PC-9 (cell line): ENCODE measurements around the gene PHF3. TPM values are rescaled to one million over a fixed set of nuclear protein-coding genes. Genes with fewer than 3 reads are reported as not detected.

Source experiments
- BruUV-seq: library from RNA; stranded (reverse); fragments of 400-500 nt; replicated peaks from 2 replicates; lab custom pipeline; 2021; lab: Mats Ljungman, UMichigan
- CTCF ChIA-PET: fragments of 300-600 bp; sonication (Branson Sonifier 250); formaldehyde crosslinking; loops from one replicate; lab custom pipeline; 2022; ENCODE audit warnings: antibody characterized with exemption; lab: Charles Lee
- POLR2A ChIA-PET: fragments of 300-600 bp; sonication (Branson Sonifier 250); formaldehyde crosslinking; loops from one replicate; lab custom pipeline; 2022; ENCODE audit warnings: antibody characterized with exemption; ENCODE audit not compliant: unreplicated experiment; lab: Charles Lee
- DNase-seq, 2 experiments: peaks; one replicate each; pipeline versions ENCODE4 v3.0.0 to v3.0.0-alpha.2; 2015 to 2022; ENCODE audit warnings: mixed read lengths in 1 of 2
- H2AFZ ChIP-seq: fragments of 200-600 bp; sonication (generic); 2 replicates; pipeline ENCODE4 v1.8.1; 2017; ENCODE audit warnings: antibody characterized with exemption
- H3F3A ChIP-seq: fragments of 200-600 bp; sonication (generic); 2 replicates; pipeline ENCODE4 v1.8.1; 2017; ENCODE audit warnings: antibody characterized with exemption, mild to moderate bottlenecking, low read depth; ENCODE audit not compliant: insufficient read depth
- H3K27ac ChIP-seq: fragments of 200-600 bp; sonication (generic); 2 replicates; pipeline ENCODE4 v1.6.1; 2016; ENCODE audit warnings: mixed run types
- H3K27me3 ChIP-seq: fragments of 200-600 bp; sonication (generic); 2 replicates; pipeline ENCODE4 v1.6.1; 2016; ENCODE audit warnings: low read depth, mixed run types; ENCODE audit not compliant: insufficient read depth
- H3K36me3 ChIP-seq: fragments of 200-600 bp; sonication (generic); 2 replicates; pipeline ENCODE4 v1.6.1; 2016; ENCODE audit warnings: low read depth, mixed run types
- H3K4me1 ChIP-seq: fragments of 200-600 bp; sonication (generic); replicated peaks from 2 replicates; pipeline ENCODE4 v1.6.1; 2016; ENCODE audit warnings: mixed run types; ENCODE audit not compliant: insufficient read depth
- H3K4me2 ChIP-seq: fragments of 200-600 bp; sonication (generic); 2 replicates; pipeline ENCODE4 v1.6.1; 2017; ENCODE audit warnings: mixed run types
- H3K4me3 ChIP-seq: fragments of 200-600 bp; sonication (generic); 2 replicates; pipeline ENCODE4 v1.6.1; 2016; ENCODE audit warnings: mixed run types
- H3K79me2 ChIP-seq: fragments of 200-600 bp; sonication (generic); 2 replicates; pipeline ENCODE4 v1.6.1; 2017; ENCODE audit warnings: low read depth, mixed run types
- H3K9me2 ChIP-seq: fragments of 200-600 bp; sonication (generic); 2 replicates; pipeline ENCODE4 v1.8.1; 2017; ENCODE audit warnings: mild to moderate bottlenecking; ENCODE audit not compliant: insufficient read depth
- H3K9me3 ChIP-seq: fragments of 200-600 bp; sonication (generic); 2 replicates; pipeline ENCODE4 v1.8.1; 2016; ENCODE audit warnings: low read depth; ENCODE audit not compliant: insufficient read depth
- H4K20me1 ChIP-seq: fragments of 200-600 bp; sonication (generic); 2 replicates; pipeline ENCODE4 v1.8.1; 2017; ENCODE audit not compliant: insufficient read depth
- CTCF ChIP-seq: fragments of 200-600 bp; sonication (generic); conservative IDR thresholded peaks from 2 replicates; pipeline ENCODE4 v1.6.1; 2017; ENCODE audit warnings: mixed run types, antibody characterized with exemption, mild to moderate bottlenecking, moderate library complexity
- EZH2 ChIP-seq: fragments of 200-600 bp; sonication (generic); IDR thresholded peaks from 2 replicates; pipeline ENCODE4 v1.8.0; 2017; ENCODE audit warnings: antibody characterized with exemption, low read depth
- intact Hi-C: fragments of 100-400 bp; cut with micrococcal nuclease; formaldehyde crosslinking; loops from one replicate; pipeline ENCODE4 v1.10.0; 2022; ENCODE audit not compliant: unreplicated experiment
- total RNA-seq: library from RNA; stranded (reverse); gene quantifications from 2 replicates; pipeline ENCODE4 v1.2.3, GENCODE V29; 2021

PHF3 gene
- total RNA-seq, 1 experiment from 2014 or later = 67.1 TPM

- H3K4me2 ChIP-seq = peak overlapping the region; percentile 84
- no peaks in the 10 kb centered on the region for H3K36me3 ChIP-seq
- CTCF ChIA-PET = interaction anchor here (0.6 to 2.1 kb wide), 8 partner anchors 38 to 246 kb away, joined by 3 to 18 read pairs (median 4); partner anchors contain the start of gene PHF3
- H3K79me2 ChIP-seq = no peaks in the 10 kb centered on the region
- TF ChIP-seq EZH2 (no peak), CTCF (peak; percentile 89)
- no peaks in the 10 kb centered on the region for H4K20me1 ChIP-seq
- BruUV-seq = no TSS peak
- H2AFZ ChIP-seq = peak overlapping the region; percentile 80
- H3K9me3 ChIP-seq = no peaks in the 10 kb centered on the region
- no peaks in the 10 kb centered on the region for H3K27me3 ChIP-seq
- intact Hi-C loops = loop anchor here (1.0 to 5.0 kb wide), 4 partner anchors 38 to 246 kb away; no protein-coding TSS in a partner anchor
- H3K27ac ChIP-seq = no peak overlapping the region
- no peaks in the 10 kb centered on the region for H3F3A ChIP-seq
- DNase-seq = peak; percentile 57 to 66
- POLR2A ChIA-PET = interaction anchor here (0.6 to 0.7 kb wide), 3 partner anchors 10 to 247 kb away, joined by 3 to 4 read pairs (median 3); no protein-coding TSS in a partner anchor
- H3K4me1 ChIP-seq = peaks cover 7% of the 10 kb centered on the region
- peak overlapping the region; percentile 57 for H3K4me3 ChIP-seq
- H3K9me2 ChIP-seq = no peaks in the 10 kb centered on the region
Measured at GRCh38 chr6:63598049-63599036, 37.3 kb upstream of the PHF3 start.

- Histone ChIP-seq H3K36me3 (no peaks in the 10 kb centered on the region), H3K4me2 (peak overlapping the region; percentile 84; the same call in 1 of the 2 replicates), H3K79me2 (no peaks in the 10 kb centered on the region), H3K27me3 (no peaks in the 10 kb centered on the region), H3K9me3 (no peaks in the 10 kb centered on the region), H4K20me1 (no peaks in the 10 kb centered on the region), H3K9me2 (no peaks in the 10 kb centered on the region), H3K4me1 (peaks cover 7% of the 10 kb centered on the region), H3K27ac (no peak overlapping the region), H2AFZ (peak overlapping the region; percentile 80; the same call in 1 of the 2 replicates), H3F3A (no peaks in the 10 kb centered on the region), H3K4me3 (no peak overlapping the region)
- BruUV-seq = no TSS peak
- ChIA-PET POLR2A (no interaction called here), CTCF (interaction anchor here (0.6 to 2.1 kb wide), 6 partner anchors 37 to 247 kb away, joined by 3 to 18 read pairs (median 6); partner anchors contain the start of gene PHF3)
- intact Hi-C loops = loop anchor here (2.0 to 5.0 kb wide), 2 partner anchors 38 to 103 kb away; no protein-coding TSS in a partner anchor
- no peak for TF ChIP-seq EZH2
- no peak for DNase-seq
Measured at GRCh38 chr6:63599243-63599642, 36.4 kb upstream of the PHF3 start.

- DNase-seq = no peak
- H3K79me2 ChIP-seq = no peaks in the 10 kb centered on the region
- no peaks in the 10 kb centered on the region for H3F3A ChIP-seq
- H3K9me2 ChIP-seq = no peaks in the 10 kb centered on the region
- no peak for TF ChIP-seq EZH2
- TF ChIP-seq CTCF = no peak
- no peak overlapping the region for H3K4me3 ChIP-seq
- CTCF ChIA-PET = no interaction called here
- no peak overlapping the region for H2AFZ ChIP-seq
- H3K27ac ChIP-seq = no peak overlapping the region
- no peaks in the 10 kb centered on the region for H3K9me3 ChIP-seq
- no peaks in the 10 kb centered on the region for H4K20me1 ChIP-seq
- POLR2A ChIA-PET = no interaction called here
- BruUV-seq = no TSS peak
- peaks cover 7% of the 10 kb centered on the region for H3K4me1 ChIP-seq
- intact Hi-C loops = no loop called here
- H3K36me3 ChIP-seq = no peaks in the 10 kb centered on the region
- no peak overlapping the region for H3K4me2 ChIP-seq
- no peaks in the 10 kb centered on the region for H3K27me3 ChIP-seq
Measured at GRCh38 chr6:63600136-63600535, 35.5 kb upstream of the PHF3 start.
